MG63 (cell line): ENCODE measurements around the gene TBL3. TPM values are rescaled to one million over a fixed set of nuclear protein-coding genes. Genes with fewer than 3 reads are reported as not detected.
"Not testable (repeated sequence)": the region's sequence is repeated elsewhere in the genome, so short reads cannot be mapped to it uniquely, and the experiment has no call there.

Experiments used
- DNase-seq: peaks from one replicate; pipeline ENCODE4 v3.0.0-alpha.2; 2020
- H3K27me3 ChIP-seq: fragments of 250-450 bp; sonication (Bioruptor Pico); 2 replicates; pipeline ENCODE4 v1.5.1; 2020; ENCODE audit warnings: mild to moderate bottlenecking, moderate library complexity
- H3K36me3 ChIP-seq: fragments of 250-450 bp; sonication (Bioruptor Pico); 2 replicates; pipeline ENCODE4 v1.5.1; 2020; ENCODE audit warnings: mild to moderate bottlenecking, moderate library complexity
- H3K4me3 ChIP-seq: fragments of 250-450 bp; sonication (Bioruptor Pico); 2 replicates; pipeline ENCODE4 v1.5.1; 2020; ENCODE audit warnings: mild to moderate bottlenecking, moderate library complexity
- H3K9me3 ChIP-seq: fragments of 250-450 bp; sonication (Bioruptor Pico); 2 replicates; pipeline ENCODE4 v1.5.1; 2020; ENCODE audit warnings: mild to moderate bottlenecking, moderate library complexity
- total RNA-seq: library from RNA; depleted of rRNA; stranded (reverse); fragments of >200 nt; shearing (Covaris generic); gene quantifications from 2 replicates; pipeline ENCODE4 v1.2.3, GENCODE V29; 2014; ENCODE audit warnings: low replicate concordance

The TBL3 gene
- total RNA-seq, 1 experiment from 2014 or later: 75.4 TPM

GRCh38 chr16:1941162-1942046 lies 30.4 kb upstream of the TBL3 start:
- peak overlapping the region; percentile 86 for H3K4me3 ChIP-seq
- DNase-seq: peak; percentile 97
- H3K27me3 ChIP-seq: no peaks in the 10 kb centered on the region
- no peaks in the 10 kb centered on the region for H3K9me3 ChIP-seq
- H3K36me3 ChIP-seq: peaks cover 40% of the 10 kb centered on the region

- Histone ChIP-seq H3K27me3 (no peaks in the 10 kb centered on the region), H3K4me3 (peak overlapping the region; percentile 86), H3K9me3 (no peaks in the 10 kb centered on the region), H3K36me3 (peaks cover 37% of the 10 kb centered on the region)
- no peak for DNase-seq
These were observed 29.6 kb upstream of the TBL3 start for GRCh38 chr16:1942047-1942809.

GRCh38 chr16:1942810-1943726 lies 28.8 kb upstream of the TBL3 start, which contains the start of gene MSRB1:
TSS of gene MSRB1 (minus strand) at chr16:1943199. CDS start at chr16:1943156, 43 bp downstream.
- Histone ChIP-seq H3K27me3 (no peaks in the 10 kb centered on the region), H3K36me3 (peaks cover 30% of the 10 kb centered on the region), H3K4me3 (peak within 1 kb of the TSS; percentile 86), H3K9me3 (no peaks in the 10 kb centered on the region)
- peak; percentile 99 for DNase-seq

GRCh38 chr16:1944612-1945199 lies 27.1 kb upstream of the TBL3 start:
- no peak for DNase-seq
- H3K9me3 ChIP-seq: no peaks in the 10 kb centered on the region

GRCh38 chr16:1945559-1946391 lies 26.1 kb upstream of the TBL3 start:
- Histone ChIP-seq H3K9me3 (no peaks in the 10 kb centered on the region), H3K36me3 (peaks cover 3% of the 10 kb centered on the region), H3K4me3 (no peak overlapping the region), H3K27me3 (no peaks in the 10 kb centered on the region)
- DNase-seq: no peak

More at GRCh38 chr16:1944612-1945199, 27.1 kb upstream of the TBL3 start:
- H3K36me3 ChIP-seq: peaks cover 14% of the 10 kb centered on the region
- no peak overlapping the region for H3K4me3 ChIP-seq
- no peaks in the 10 kb centered on the region for H3K27me3 ChIP-seq

GRCh38 chr16:1946495-1947368 lies 25.1 kb upstream of the TBL3 start:
- H3K9me3 ChIP-seq: no peaks in the 10 kb centered on the region
- no peak overlapping the region for H3K4me3 ChIP-seq
- no peak for DNase-seq
- H3K27me3 ChIP-seq: no peaks in the 10 kb centered on the region
- H3K36me3 ChIP-seq: no peaks in the 10 kb centered on the region

- Histone ChIP-seq H3K4me3 (no peak overlapping the region), H3K36me3 (no peaks in the 10 kb centered on the region), H3K27me3 (no peaks in the 10 kb centered on the region), H3K9me3 (no peaks in the 10 kb centered on the region)
- no peak for DNase-seq
These were observed 24.5 kb upstream of the TBL3 start for GRCh38 chr16:1947369-1947670.

- no peak for DNase-seq
- Histone ChIP-seq H3K9me3 (no peaks in the 10 kb centered on the region), H3K36me3 (no peaks in the 10 kb centered on the region), H3K27me3 (no peaks in the 10 kb centered on the region), H3K4me3 (no peak overlapping the region)
These were observed 22.3 kb upstream of the TBL3 start for GRCh38 chr16:1949507-1949906.

- Histone ChIP-seq H3K9me3 (no peaks in the 10 kb centered on the region), H3K36me3 (no peaks in the 10 kb centered on the region), H3K27me3 (no peaks in the 10 kb centered on the region), H3K4me3 (no peak overlapping the region)
- DNase-seq: no peak
These were observed 21.8 kb upstream of the TBL3 start for GRCh38 chr16:1950047-1950446.

- Histone ChIP-seq H3K9me3 (no peaks in the 10 kb centered on the region), H3K36me3 (no peaks in the 10 kb centered on the region), H3K27me3 (no peaks in the 10 kb centered on the region), H3K4me3 (no peak overlapping the region)
- no peak for DNase-seq
These were observed 21.3 kb upstream of the TBL3 start for GRCh38 chr16:1950559-1950958.

- DNase-seq: no peak
- no peaks in the 10 kb centered on the region for H3K27me3 ChIP-seq
- H3K4me3 ChIP-seq: no peak overlapping the region
- H3K9me3 ChIP-seq: no peaks in the 10 kb centered on the region
- no peaks in the 10 kb centered on the region for H3K36me3 ChIP-seq
These were observed 18.1 kb upstream of the TBL3 start for GRCh38 chr16:1953734-1954133.

- H3K9me3 ChIP-seq, H3K4me3 ChIP-seq, DNase-seq, H3K27me3 ChIP-seq: not testable (repeated sequence)
- H3K36me3 ChIP-seq: peaks cover 16% of the 10 kb centered on the region
These were observed 14.3 kb upstream of the TBL3 start for GRCh38 chr16:1957434-1958142.

- DNase-seq, H3K27me3 ChIP-seq, H3K4me3 ChIP-seq, H3K9me3 ChIP-seq: not testable (repeated sequence)
- peaks cover 21% of the 10 kb centered on the region for H3K36me3 ChIP-seq
These were observed 13.7 kb upstream of the TBL3 start for GRCh38 chr16:1958143-1958491.

GRCh38 chr16:1958715-1959268 lies 13.1 kb upstream of the TBL3 start:
- no peak for DNase-seq
- H3K36me3 ChIP-seq: peaks cover 28% of the 10 kb centered on the region

More at GRCh38 chr16:1958715-1959268, 13.1 kb upstream of the TBL3 start:
- Histone ChIP-seq H3K9me3 (no peaks in the 10 kb centered on the region), H3K27me3 (no peaks in the 10 kb centered on the region), H3K4me3 (peak overlapping the region; percentile 80)
